DND-41 (cell line): ENCODE results near the gene PIP4K2A.

Experiments
- ATAC-seq: fragments of 200-7000 bp; cut with Tn5 transposase; 3 replicates; pipeline ENCODE4 v1.9.1; 2021; ENCODE audit warnings: low read depth; ENCODE audit not compliant: insufficient read depth
- DNase-seq: peaks from one replicate; pipeline ENCODE4 v3.0.0-alpha.2; 2020
- H2AFZ ChIP-seq: 2 replicates; pipeline ENCODE4 v1.6.0; 2012; ENCODE audit warnings: low read depth, low read length
- H3K27ac ChIP-seq: 2 replicates; pipeline ENCODE4 v1.5.1; 2012; ENCODE audit warnings: low read length, inconsistent platforms
- H3K27me3 ChIP-seq: fragments of 200-600 bp; sonication (generic); 2 replicates; pipeline ENCODE4 v1.6.0; 2012; ENCODE audit warnings: low read length, mild to moderate bottlenecking, inconsistent platforms; ENCODE audit not compliant: insufficient read depth, poor library complexity
- H3K36me3 ChIP-seq: 2 replicates; pipeline ENCODE4 v1.5.1; 2012; ENCODE audit warnings: low read length, inconsistent platforms; ENCODE audit not compliant: insufficient read depth
- H3K4me1 ChIP-seq: 2 replicates; pipeline ENCODE4 v1.5.1; 2012; ENCODE audit warnings: mild to moderate bottlenecking, low read length; ENCODE audit not compliant: insufficient read depth
- H3K4me2 ChIP-seq: 2 replicates; pipeline ENCODE4 v1.6.0; 2012; ENCODE audit warnings: mild to moderate bottlenecking, moderate library complexity, low read length, inconsistent platforms; ENCODE audit not compliant: insufficient read depth
- H3K4me3 ChIP-seq, 2 experiments: fragments of 200-600 bp in 1 of 2; shearing (Covaris generic) in 1 of 2; 2 replicates each; pipeline ENCODE4 v1.5.1; 2012 to 2016; ENCODE audit warnings: inconsistent platforms in 2 of 2, low read length in 2 of 2, mild to moderate bottlenecking in 2 of 2, low read depth in 1 of 2, moderate library complexity in 1 of 2
- H3K79me2 ChIP-seq: 2 replicates; pipeline ENCODE4 v1.6.0; 2012; ENCODE audit warnings: low read length, inconsistent platforms; ENCODE audit not compliant: insufficient read depth
- H3K9ac ChIP-seq: 2 replicates; pipeline ENCODE4 v1.6.0; 2012; ENCODE audit warnings: low read depth, mild to moderate bottlenecking, inconsistent platforms, low read length, moderate library complexity
- H3K9me3 ChIP-seq: 2 replicates; pipeline ENCODE4 v1.5.1; 2012; ENCODE audit warnings: low read length, moderate library complexity, mild to moderate bottlenecking, inconsistent platforms; ENCODE audit not compliant: insufficient read depth, severe bottlenecking
- H4K20me1 ChIP-seq: 2 replicates; pipeline ENCODE4 v1.6.0; 2012; ENCODE audit warnings: low read length; ENCODE audit not compliant: insufficient read depth
- CTCF ChIP-seq: IDR thresholded peaks from 2 replicates; pipeline ENCODE4 v1.5.1; 2012; ENCODE audit warnings: borderline replicate concordance, low read length, moderate library complexity, mild to moderate bottlenecking; ENCODE audit not compliant: poor library complexity, severe bottlenecking; ENCODE audit errors: extremely low read depth
- EZH2 ChIP-seq: IDR thresholded peaks from 3 replicates; pipeline ENCODE4 v1.6.1; 2012; ENCODE audit warnings: borderline replicate concordance, low read depth, mild to moderate bottlenecking, moderate library complexity, low read length, inconsistent platforms; ENCODE audit not compliant: severe bottlenecking

Gene PIP4K2A

GRCh38 chr10:22495396-22495795 is 219.0 kb downstream of the PIP4K2A start:
- Histone ChIP-seq H4K20me1 (no peaks in the 10 kb centered on the region), H3K36me3 (no peaks in the 10 kb centered on the region), H3K27me3 (peaks cover 2% of the 10 kb centered on the region), H2AFZ (no peak overlapping the region), H3K27ac (no peak overlapping the region), H3K9me3 (no peaks in the 10 kb centered on the region), H3K9ac (no peak overlapping the region), H3K4me1 (peaks cover 21% of the 10 kb centered on the region), H3K4me3 (no peak overlapping the region), H3K79me2 (no peaks in the 10 kb centered on the region), H3K4me2 (no peak overlapping the region)
- TF ChIP-seq CTCF = no peak
- no peak for TF ChIP-seq EZH2
- ATAC-seq = no peak
- no peak for DNase-seq

- TF ChIP-seq EZH2 = no peak
- no peak for TF ChIP-seq CTCF
- no peak overlapping the region for H3K9ac ChIP-seq
- no peaks in the 10 kb centered on the region for H3K9me3 ChIP-seq
- H4K20me1 ChIP-seq = no peaks in the 10 kb centered on the region
- no peak overlapping the region for H3K4me2 ChIP-seq
- no peak overlapping the region for H3K27ac ChIP-seq
- no peak overlapping the region for H3K4me3 ChIP-seq
- peaks cover 2% of the 10 kb centered on the region for H3K27me3 ChIP-seq
- no peak overlapping the region for H2AFZ ChIP-seq
- no peak for ATAC-seq
- no peak for DNase-seq
- no peaks in the 10 kb centered on the region for H3K36me3 ChIP-seq
- peaks cover 21% of the 10 kb centered on the region for H3K4me1 ChIP-seq
- no peaks in the 10 kb centered on the region for H3K79me2 ChIP-seq
Measured at GRCh38 chr10:22494007-22494406, 220.4 kb downstream of the PIP4K2A start.

GRCh38 chr10:22491931-22492615 is 222.3 kb downstream of the PIP4K2A start:
- H3K4me3 ChIP-seq = no peak overlapping the region
- no peaks in the 10 kb centered on the region for H3K79me2 ChIP-seq

More at GRCh38 chr10:22491931-22492615, 222.3 kb downstream of the PIP4K2A start:
- Histone ChIP-seq H3K4me2 (peak overlapping the region; percentile 6; the same call in 1 of the 2 replicates), H3K9me3 (no peaks in the 10 kb centered on the region), H4K20me1 (no peaks in the 10 kb centered on the region), H2AFZ (no peak overlapping the region), H3K27me3 (peaks cover 2% of the 10 kb centered on the region), H3K27ac (peak overlapping the region; percentile 26; the same call in 1 of the 2 replicates), H3K4me1 (peaks cover 21% of the 10 kb centered on the region), H3K36me3 (no peaks in the 10 kb centered on the region), H3K9ac (no peak overlapping the region)
- DNase-seq = peak; percentile 74
- ATAC-seq = peak; percentile 97
- TF ChIP-seq CTCF = no peak
